ENCODE results near the gene KCNK5.

The KCNK5 gene

DNA sequence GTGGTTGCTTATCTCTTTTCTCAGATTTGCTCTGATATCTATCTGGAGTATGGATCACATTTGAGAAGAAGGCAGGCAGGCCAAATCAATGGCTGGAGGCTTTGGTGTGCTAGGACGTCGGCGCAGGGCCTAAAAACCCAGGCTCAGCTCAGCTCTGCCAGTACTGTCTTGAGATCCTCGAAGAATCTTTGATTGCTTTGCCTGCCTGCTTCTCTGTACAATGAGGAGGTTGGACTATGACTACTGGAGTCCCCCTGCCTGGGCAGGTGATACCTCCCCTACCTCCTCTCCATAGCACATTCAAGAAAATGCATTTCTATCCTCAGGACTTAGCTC lies 25.1 kb downstream of the KCNK5 start:
- TF ChIP-seq, protein P1, sequence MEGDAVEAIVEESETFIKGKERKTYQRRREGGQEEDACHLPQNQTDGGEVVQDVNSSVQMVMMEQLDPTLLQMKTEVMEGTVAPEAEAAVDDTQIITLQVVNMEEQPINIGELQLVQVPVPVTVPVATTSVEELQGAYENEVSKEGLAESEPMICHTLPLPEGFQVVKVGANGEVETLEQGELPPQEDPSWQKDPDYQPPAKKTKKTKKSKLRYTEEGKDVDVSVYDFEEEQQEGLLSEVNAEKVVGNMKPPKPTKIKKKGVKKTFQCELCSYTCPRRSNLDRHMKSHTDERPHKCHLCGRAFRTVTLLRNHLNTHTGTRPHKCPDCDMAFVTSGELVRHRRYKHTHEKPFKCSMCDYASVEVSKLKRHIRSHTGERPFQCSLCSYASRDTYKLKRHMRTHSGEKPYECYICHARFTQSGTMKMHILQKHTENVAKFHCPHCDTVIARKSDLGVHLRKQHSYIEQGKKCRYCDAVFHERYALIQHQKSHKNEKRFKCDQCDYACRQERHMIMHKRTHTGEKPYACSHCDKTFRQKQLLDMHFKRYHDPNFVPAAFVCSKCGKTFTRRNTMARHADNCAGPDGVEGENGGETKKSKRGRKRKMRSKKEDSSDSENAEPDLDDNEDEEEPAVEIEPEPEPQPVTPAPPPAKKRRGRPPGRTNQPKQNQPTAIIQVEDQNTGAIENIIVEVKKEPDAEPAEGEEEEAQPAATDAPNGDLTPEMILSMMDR (conservative IDR thresholded peaks at IDR 0.05; ENCODE audit: low read depth, low read length): no peak
- Histone ChIP-seq H3K4me1 (ENCODE audit: low read depth, poor library complexity, severe bottlenecking) (no peaks in the 10 kb centered on the region), H4K20me1 (ENCODE audit: insufficient read depth) (no peaks in the 10 kb centered on the region), H3K4me3 (IDR thresholded peaks at IDR 0.05; ENCODE audit: insufficient read depth, low read depth, low read length) (no peak overlapping the region), H3K27ac (no peak overlapping the region), H3K4me2 (no peak overlapping the region), H3K9ac (no peak overlapping the region), H3K36me3 (ENCODE audit: insufficient read depth) (no peaks in the 10 kb centered on the region), H3K27me3 (ENCODE audit: insufficient read depth, low read depth) (no peaks in the 10 kb centered on the region), H2AFZ (ENCODE audit: low read depth) (no peak overlapping the region), H3K79me2 (ENCODE audit: insufficient read depth, low read depth) (no peaks in the 10 kb centered on the region)

DNA sequence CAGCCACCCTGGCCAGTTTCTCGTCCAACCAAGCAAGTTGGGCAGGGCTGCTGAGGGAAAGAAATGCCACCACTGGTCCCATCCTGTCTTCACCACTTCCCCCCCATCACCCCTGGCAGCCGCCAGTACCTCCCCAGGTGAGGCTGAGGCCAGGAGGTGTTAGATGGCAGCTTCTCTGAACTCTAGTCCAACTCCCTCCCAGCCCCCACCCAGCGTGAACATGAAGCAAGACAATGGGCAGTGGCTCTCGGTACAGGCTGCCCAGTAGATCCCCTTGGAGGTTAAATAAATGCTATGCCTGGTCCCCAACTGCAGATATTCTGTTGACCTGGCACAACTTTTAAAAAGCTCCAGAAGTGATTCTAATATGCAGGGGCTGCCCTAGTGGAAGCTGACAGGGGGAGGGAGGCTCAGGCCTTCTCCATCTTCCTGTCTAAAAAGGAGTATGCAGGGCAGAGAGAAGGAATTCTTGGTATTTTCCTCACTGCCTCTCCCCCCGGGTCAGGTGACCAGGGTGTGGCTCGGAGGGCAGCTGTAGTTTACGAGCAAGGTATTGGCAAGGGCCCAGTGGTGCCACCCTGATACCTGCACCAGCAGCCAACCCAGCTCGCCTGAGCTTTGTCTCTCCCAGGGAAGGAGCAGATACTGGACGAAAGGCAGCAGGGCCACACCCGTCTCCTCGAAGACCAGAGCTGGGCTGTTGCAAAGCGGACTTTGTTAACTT lies 25.7 kb downstream of the KCNK5 start:
- Histone ChIP-seq H3K79me2 (ENCODE audit: insufficient read depth, low read depth) (no peaks in the 10 kb centered on the region), H3K36me3 (ENCODE audit: insufficient read depth) (no peaks in the 10 kb centered on the region), H4K20me1 (ENCODE audit: insufficient read depth) (no peaks in the 10 kb centered on the region), H3K27ac (no peak overlapping the region), H3K9ac (no peak overlapping the region), H3K4me3 (IDR thresholded peaks at IDR 0.05; ENCODE audit: insufficient read depth, low read depth, low read length) (no peak overlapping the region), H3K4me2 (no peak overlapping the region), H2AFZ (ENCODE audit: low read depth) (no peak overlapping the region), H3K27me3 (ENCODE audit: insufficient read depth, low read depth) (no peaks in the 10 kb centered on the region), H3K4me1 (ENCODE audit: low read depth, poor library complexity, severe bottlenecking) (no peaks in the 10 kb centered on the region)
- TF ChIP-seq, protein P1 (conservative IDR thresholded peaks at IDR 0.05; ENCODE audit: low read depth, low read length): no peak

DNA sequence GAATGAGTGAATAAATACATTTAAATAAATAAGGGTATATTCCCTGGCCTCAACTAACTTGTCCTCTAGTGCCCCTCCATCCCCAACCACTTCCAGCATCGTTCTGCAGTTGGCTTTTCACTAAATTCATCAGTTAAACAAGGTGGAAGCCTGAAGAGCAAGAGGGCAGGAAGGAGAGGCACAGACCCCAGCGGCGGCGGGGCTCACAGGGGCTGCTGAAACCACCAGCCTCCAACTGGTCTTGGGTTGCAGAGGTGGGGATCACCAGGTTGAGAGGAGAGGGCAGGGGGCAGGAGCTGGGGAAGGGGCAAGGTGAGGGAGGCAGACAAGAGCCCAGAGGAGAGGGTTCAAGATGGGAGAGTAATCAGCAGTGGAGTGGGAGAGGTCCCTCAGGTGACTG lies 27.1 kb downstream of the KCNK5 start:
- Histone ChIP-seq H3K36me3 (ENCODE audit: insufficient read depth) (no peaks in the 10 kb centered on the region), H3K9ac (no peak overlapping the region), H3K27me3 (ENCODE audit: insufficient read depth, low read depth) (no peaks in the 10 kb centered on the region), H3K4me3 (IDR thresholded peaks at IDR 0.05; ENCODE audit: insufficient read depth, low read depth, low read length) (no peak overlapping the region), H4K20me1 (ENCODE audit: insufficient read depth) (no peaks in the 10 kb centered on the region), H3K4me1 (ENCODE audit: low read depth, poor library complexity, severe bottlenecking) (no peaks in the 10 kb centered on the region), H2AFZ (ENCODE audit: low read depth) (no peak overlapping the region), H3K79me2 (ENCODE audit: insufficient read depth, low read depth) (no peaks in the 10 kb centered on the region), H3K4me2 (no peak overlapping the region), H3K27ac (no peak overlapping the region)
- TF ChIP-seq, protein P1 (conservative IDR thresholded peaks at IDR 0.05; ENCODE audit: low read depth, low read length): no peak

DNA sequence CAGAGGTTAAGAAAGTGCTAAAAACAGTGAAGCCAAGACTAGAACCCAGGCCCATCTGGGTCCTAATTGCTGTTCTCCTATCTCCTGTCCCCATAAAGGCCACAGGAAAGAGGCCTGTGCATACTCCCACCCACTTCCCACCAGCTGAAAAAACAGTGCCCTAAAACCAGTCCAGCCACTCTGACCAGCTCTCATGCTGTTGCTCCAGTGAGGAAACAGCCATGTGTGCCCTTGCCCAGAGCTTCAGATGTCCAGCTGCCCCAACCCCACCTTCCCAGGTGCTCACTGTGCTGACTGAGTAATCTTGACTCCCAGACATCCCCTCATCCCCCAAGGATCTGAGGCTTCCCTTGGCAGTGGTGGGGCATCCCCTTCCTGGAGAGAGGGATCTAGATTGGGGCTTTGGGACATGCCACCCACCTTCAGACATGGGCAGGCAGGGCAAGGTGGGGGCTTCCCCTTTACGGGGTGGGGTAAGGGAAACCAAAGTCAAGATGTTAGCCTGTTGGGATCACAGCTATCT lies 28.7 kb downstream of the KCNK5 start:
- TF ChIP-seq, protein P1 (conservative IDR thresholded peaks at IDR 0.05; ENCODE audit: low read depth, low read length): no peak
- H3K36me3 ChIP-seq (ENCODE audit: insufficient read depth): no peaks in the 10 kb centered on the region
- no peaks in the 10 kb centered on the region for H3K27me3 ChIP-seq (ENCODE audit: insufficient read depth, low read depth)
- no peak overlapping the region for H3K4me3 ChIP-seq (IDR thresholded peaks at IDR 0.05; ENCODE audit: insufficient read depth, low read depth, low read length)
- H4K20me1 ChIP-seq (ENCODE audit: insufficient read depth): no peaks in the 10 kb centered on the region
- H3K9ac ChIP-seq: no peak overlapping the region
- H3K79me2 ChIP-seq (ENCODE audit: insufficient read depth, low read depth): no peaks in the 10 kb centered on the region
- H3K27ac ChIP-seq: no peak overlapping the region
- no peaks in the 10 kb centered on the region for H3K4me1 ChIP-seq (ENCODE audit: low read depth, poor library complexity, severe bottlenecking)
- no peak overlapping the region for H3K4me2 ChIP-seq
- H2AFZ ChIP-seq (ENCODE audit: low read depth): no peak overlapping the region

Measured in KMS-11 (cell line).